DOHH2 (cell line): Measurements from ENCODE around the gene HBB.

Experiments
- CTCF ChIP-seq: fragments of 200-600 bp; sonication (generic); IDR thresholded peaks from one replicate; pipeline ENCODE4 v1.5.1; 2014; ENCODE audit warnings: antibody characterized with exemption, mild to moderate bottlenecking, low read depth, low read length; ENCODE audit not compliant: poor library complexity, severe bottlenecking
- EZH2phosphoT487 ChIP-seq: fragments of 200-600 bp; sonication (generic); IDR thresholded peaks from 2 replicates; pipeline ENCODE4 v1.6.1; 2017; ENCODE audit warnings: borderline replicate concordance, mild to moderate bottlenecking, antibody characterized with exemption, low read length, moderate library complexity, mixed read lengths

GRCh38 chr11:5242933-5243815 lies 16.3 kb upstream of the HBB start:
- TF ChIP-seq EZH2phosphoT487, result no peak
- TF ChIP-seq CTCF, result no peak
